WTC11 (cell line): ENCODE data around the gene MID1IP1. TPM values are rescaled to one million over a fixed set of nuclear protein-coding genes. Genes with fewer than 3 reads are reported as not detected.

Source experiments
- CREB1 ChIP-seq: sonication (generic); formaldehyde crosslinking; IDR thresholded peaks from 2 replicates; pipeline ENCODE4 v1.8.0; 2023; ENCODE audit warnings: mild to moderate bottlenecking, missing genetic modification reagents
- CREM ChIP-seq: sonication (generic); formaldehyde crosslinking; IDR thresholded peaks from 2 replicates; pipeline ENCODE4 v1.8.1; 2022; ENCODE audit warnings: mild to moderate bottlenecking, missing genetic modification reagents, moderate library complexity
- FOXP1 ChIP-seq: sonication (generic); formaldehyde crosslinking; IDR thresholded peaks from 2 replicates; pipeline ENCODE4 v1.8.0; 2022; ENCODE audit warnings: missing genetic modification reagents, mild to moderate bottlenecking, moderate library complexity, borderline replicate concordance
- GABPB1 ChIP-seq: sonication (generic); formaldehyde crosslinking; IDR thresholded peaks from 2 replicates; pipeline ENCODE4 v1.8.1; 2023; ENCODE audit warnings: mild to moderate bottlenecking, missing genetic modification reagents
- KAT7 ChIP-seq: sonication (generic); formaldehyde crosslinking; IDR thresholded peaks from 2 replicates; pipeline ENCODE4 v1.8.1; 2023; ENCODE audit warnings: missing genetic modification reagents, mild to moderate bottlenecking, borderline replicate concordance
- MAX ChIP-seq: sonication (generic); formaldehyde crosslinking; IDR thresholded peaks from 2 replicates; pipeline ENCODE4 v1.8.0; 2022; ENCODE audit warnings: mild to moderate bottlenecking, missing genetic modification reagents
- MYBL2 ChIP-seq: sonication (generic); formaldehyde crosslinking; IDR thresholded peaks from 2 replicates; pipeline ENCODE4 v1.8.1; 2023; ENCODE audit warnings: mild to moderate bottlenecking, moderate library complexity, missing genetic modification reagents
- NFE2L1 ChIP-seq: sonication (generic); formaldehyde crosslinking; IDR thresholded peaks from 2 replicates; pipeline ENCODE4 v1.8.1; 2023; ENCODE audit warnings: missing genetic modification reagents
- NFYB ChIP-seq: sonication (generic); formaldehyde crosslinking; conservative IDR thresholded peaks from 2 replicates; pipeline ENCODE4 v1.8.0; 2022; ENCODE audit warnings: low read depth, missing genetic modification reagents
- SMAD4 ChIP-seq: sonication (generic); formaldehyde crosslinking; IDR thresholded peaks from 2 replicates; pipeline ENCODE4 v1.8.0; 2022; ENCODE audit warnings: mild to moderate bottlenecking, missing genetic modification reagents
- USF2 ChIP-seq: sonication (generic); formaldehyde crosslinking; IDR thresholded peaks from 2 replicates; pipeline ENCODE4 v1.8.1; 2023; ENCODE audit warnings: mild to moderate bottlenecking, missing genetic modification reagents, moderate library complexity
- ZNF281 ChIP-seq: sonication (generic); formaldehyde crosslinking; IDR thresholded peaks from 2 replicates; pipeline ENCODE4 v1.8.0; 2023; ENCODE audit warnings: mild to moderate bottlenecking, missing genetic modification reagents
- ZNF532 ChIP-seq: fragments of 250-450 bp; sonication (Bioruptor Pico); IDR thresholded peaks from 2 replicates; pipeline ENCODE4 v1.9.0; 2021; ENCODE audit warnings: mild to moderate bottlenecking, borderline replicate concordance
- total RNA-seq: library from RNA; stranded (reverse); gene quantifications from 3 replicates; pipeline ENCODE4 v1.2.3, GENCODE V29; 2021
- TF ChIP-seq, protein P1 (sequence below): fragments of 250-450 bp; sonication (Bioruptor Pico); IDR thresholded peaks from 2 replicates; pipeline ENCODE4 v1.9.0; 2021; ENCODE audit warnings: moderate library complexity, mild to moderate bottlenecking, inconsistent platforms, borderline replicate concordance
- TF ChIP-seq, protein P2 (sequence below): sonication (generic); formaldehyde crosslinking; IDR thresholded peaks from 2 replicates; pipeline ENCODE4 v1.8.0; 2022; ENCODE audit warnings: mild to moderate bottlenecking, missing genetic modification reagents
- TF ChIP-seq, protein P3 (sequence below): sonication (generic); formaldehyde crosslinking; IDR thresholded peaks from 2 replicates; pipeline ENCODE4 v1.8.0; 2022; ENCODE audit warnings: mild to moderate bottlenecking, missing genetic modification reagents
- TF ChIP-seq, protein P4 (sequence below): sonication (generic); formaldehyde crosslinking; IDR thresholded peaks from 2 replicates; pipeline ENCODE4 v1.8.1; 2022; ENCODE audit warnings: mild to moderate bottlenecking, moderate library complexity, missing genetic modification reagents

The MID1IP1 gene
- total RNA-seq, 1 experiment from 2014 or later = 118 TPM

- TF ChIP-seq KAT7 (CRISPR knock-in tag) = no peak; the same call in 1 of the 2 replicates
- TF ChIP-seq, protein P1, sequence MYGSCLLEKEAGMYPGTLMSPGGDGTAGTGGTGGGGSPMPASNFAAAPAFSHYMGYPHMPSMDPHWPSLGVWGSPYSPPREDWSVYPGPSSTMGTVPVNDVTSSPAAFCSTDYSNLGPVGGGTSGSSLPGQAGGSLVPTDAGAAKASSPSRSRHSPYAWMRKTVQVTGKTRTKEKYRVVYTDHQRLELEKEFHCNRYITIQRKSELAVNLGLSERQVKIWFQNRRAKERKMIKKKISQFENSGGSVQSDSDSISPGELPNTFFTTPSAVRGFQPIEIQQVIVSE (CRISPR knock-in tag) = no peak
- 0 out of 2 replicates have a peak, but pooled peaks have one; percentile 35 for TF ChIP-seq USF2 (CRISPR knock-in tag)
- TF ChIP-seq, protein P2, sequence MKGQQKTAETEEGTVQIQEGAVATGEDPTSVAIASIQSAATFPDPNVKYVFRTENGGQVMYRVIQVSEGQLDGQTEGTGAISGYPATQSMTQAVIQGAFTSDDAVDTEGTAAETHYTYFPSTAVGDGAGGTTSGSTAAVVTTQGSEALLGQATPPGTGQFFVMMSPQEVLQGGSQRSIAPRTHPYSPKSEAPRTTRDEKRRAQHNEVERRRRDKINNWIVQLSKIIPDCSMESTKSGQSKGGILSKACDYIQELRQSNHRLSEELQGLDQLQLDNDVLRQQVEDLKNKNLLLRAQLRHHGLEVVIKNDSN (CRISPR knock-in tag) = peak; percentile 46
- TF ChIP-seq CREM (CRISPR knock-in tag) = peak; percentile 40; the same call in 1 of the 2 replicates
- no peak for TF ChIP-seq SMAD4
- TF ChIP-seq, protein P3, sequence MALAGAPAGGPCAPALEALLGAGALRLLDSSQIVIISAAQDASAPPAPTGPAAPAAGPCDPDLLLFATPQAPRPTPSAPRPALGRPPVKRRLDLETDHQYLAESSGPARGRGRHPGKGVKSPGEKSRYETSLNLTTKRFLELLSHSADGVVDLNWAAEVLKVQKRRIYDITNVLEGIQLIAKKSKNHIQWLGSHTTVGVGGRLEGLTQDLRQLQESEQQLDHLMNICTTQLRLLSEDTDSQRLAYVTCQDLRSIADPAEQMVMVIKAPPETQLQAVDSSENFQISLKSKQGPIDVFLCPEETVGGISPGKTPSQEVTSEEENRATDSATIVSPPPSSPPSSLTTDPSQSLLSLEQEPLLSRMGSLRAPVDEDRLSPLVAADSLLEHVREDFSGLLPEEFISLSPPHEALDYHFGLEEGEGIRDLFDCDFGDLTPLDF (CRISPR knock-in tag) = peak; percentile 63; the same call in 1 of the 2 replicates
- TF ChIP-seq ZNF281 (CRISPR knock-in tag) = peak; percentile 74
- TF ChIP-seq NFYB = peak; percentile 7; the same call in 1 of the 2 replicates
- TF ChIP-seq, protein P4, sequence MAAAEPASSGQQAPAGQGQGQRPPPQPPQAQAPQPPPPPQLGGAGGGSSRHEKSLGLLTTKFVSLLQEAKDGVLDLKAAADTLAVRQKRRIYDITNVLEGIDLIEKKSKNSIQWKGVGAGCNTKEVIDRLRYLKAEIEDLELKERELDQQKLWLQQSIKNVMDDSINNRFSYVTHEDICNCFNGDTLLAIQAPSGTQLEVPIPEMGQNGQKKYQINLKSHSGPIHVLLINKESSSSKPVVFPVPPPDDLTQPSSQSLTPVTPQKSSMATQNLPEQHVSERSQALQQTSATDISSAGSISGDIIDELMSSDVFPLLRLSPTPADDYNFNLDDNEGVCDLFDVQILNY = no peak; the same call in none of the 2 replicates
- peak; percentile 50; the same call in 1 of the 2 replicates for TF ChIP-seq CREB1 (CRISPR knock-in tag)
- TF ChIP-seq FOXP1 (CRISPR knock-in tag) = peak; percentile 53
- TF ChIP-seq GABPB1 (CRISPR knock-in tag) = peak; percentile 72
- 0 out of 2 replicates have a peak, but pooled peaks have one; percentile 53 for TF ChIP-seq ZNF532 (CRISPR knock-in tag)
- TF ChIP-seq NFE2L1 (CRISPR knock-in tag) = 0 out of 2 replicates have a peak, but pooled peaks have one; percentile 6
- peak; percentile 30; the same call in 1 of the 2 replicates for TF ChIP-seq MAX
- TF ChIP-seq MYBL2 (CRISPR knock-in tag) = peak; percentile 50; the same call in 1 of the 2 replicates
Measured at GRCh38 chrX:38803588-38804431, 2.6 kb downstream of the MID1IP1 start (continued).
